SU-DHL-6 (cell line): ENCODE results near the gene SH3GL2.

Source experiments
- H2AFZ ChIP-seq: fragments of 200-600 bp; sonication (generic); 2 replicates; pipeline ENCODE4 v1.6.1; 2014; ENCODE audit warnings: low read depth, mild to moderate bottlenecking, moderate library complexity, mixed read lengths, antibody characterized with exemption, low read length; ENCODE audit not compliant: severe bottlenecking
- H3F3A ChIP-seq: fragments of 200-600 bp; shearing (Covaris generic); 2 replicates; pipeline ENCODE4 v1.6.0; 2016; ENCODE audit warnings: antibody characterized with exemption, mild to moderate bottlenecking; ENCODE audit not compliant: insufficient read depth
- H3K27ac ChIP-seq: fragments of 200-600 bp; sonication (generic); 2 replicates; pipeline ENCODE4 v1.5.1; 2016; ENCODE audit warnings: low read depth, mild to moderate bottlenecking, low read length, moderate library complexity, mixed read lengths
- H3K27me3 ChIP-seq: fragments of 200-600 bp; sonication (generic), shearing (Covaris generic); 2 replicates; pipeline ENCODE4 v1.6.0; 2014; ENCODE audit warnings: mild to moderate bottlenecking, low read length
- H3K36me3 ChIP-seq: fragments of 200-600 bp; sonication (generic); 2 replicates; pipeline ENCODE4 v1.6.1; 2014; ENCODE audit warnings: mild to moderate bottlenecking, low read length, mixed read lengths
- H3K4me2 ChIP-seq: fragments of 300-600, 200-600 bp; shearing (Covaris generic), sonication (generic); 2 replicates; pipeline ENCODE4 v1.6.0; 2014; ENCODE audit warnings: low read length, low read depth, mild to moderate bottlenecking; ENCODE audit not compliant: poor library complexity, severe bottlenecking
- H3K4me3 ChIP-seq: fragments of 200-600 bp; sonication (generic); 2 replicates; pipeline ENCODE4 v1.5.1; 2014; ENCODE audit warnings: antibody characterized with exemption, low read length, mild to moderate bottlenecking, mixed read lengths; ENCODE audit not compliant: insufficient read depth, poor library complexity, severe bottlenecking
- H3K79me2 ChIP-seq: fragments of 200-600 bp; sonication (generic); 2 replicates; pipeline ENCODE4 v1.6.1; 2014; ENCODE audit warnings: mild to moderate bottlenecking, low read length, moderate library complexity; ENCODE audit not compliant: insufficient read depth
- H3K9ac ChIP-seq: fragments of 200-600 bp; sonication (generic); 2 replicates; pipeline ENCODE4 v1.7.0; 2014; ENCODE audit warnings: mild to moderate bottlenecking, low read length
- H3K9me2 ChIP-seq: fragments of 200-600 bp; sonication (generic); replicated peaks from 2 replicates; pipeline ENCODE4 v1.6.1; 2014; ENCODE audit warnings: low read length; ENCODE audit not compliant: insufficient read depth
- H3K9me3 ChIP-seq: fragments of 200-600 bp; sonication (generic); 2 replicates; pipeline ENCODE4 v1.6.1; 2014; ENCODE audit warnings: low read length, mixed read lengths; ENCODE audit not compliant: insufficient read depth
- H4K20me1 ChIP-seq: fragments of 200-600 bp; sonication (generic); 2 replicates; pipeline ENCODE4 v1.6.1; 2014; ENCODE audit warnings: low read depth, mild to moderate bottlenecking, antibody characterized with exemption, low read length, moderate library complexity, mixed read lengths
- CTCF ChIP-seq: fragments of 200-600 bp; sonication (generic); IDR thresholded peaks from one replicate; pipeline ENCODE4 v1.5.1; 2017; ENCODE audit warnings: antibody characterized with exemption, mild to moderate bottlenecking, low read length, moderate library complexity; ENCODE audit not compliant: insufficient read depth, poor library complexity, severe bottlenecking
- EZH2phosphoT487 ChIP-seq: fragments of 200-600 bp; sonication (generic), shearing (Covaris generic); conservative IDR thresholded peaks from 2 replicates; pipeline ENCODE4 v1.6.1; 2018; ENCODE audit warnings: mild to moderate bottlenecking, antibody characterized with exemption, low read length, moderate library complexity, mixed read lengths

The SH3GL2 gene

GRCh38 chr9:17795744-17796143 is 216.9 kb downstream of the SH3GL2 start:
- no peaks in the 10 kb centered on the region for H3K9me3 ChIP-seq
- no peak overlapping the region for H3K27ac ChIP-seq
- H3K4me3 ChIP-seq = no peak overlapping the region
- H3K9me2 ChIP-seq = no peaks in the 10 kb centered on the region
- H2AFZ ChIP-seq = no peak overlapping the region
- H3K4me2 ChIP-seq = no peak overlapping the region
- TF ChIP-seq CTCF (no peak), EZH2phosphoT487 (no peak)
- no peaks in the 10 kb centered on the region for H3K27me3 ChIP-seq
- H3K9ac ChIP-seq = no peak overlapping the region
- no peaks in the 10 kb centered on the region for H3K79me2 ChIP-seq
- H3K36me3 ChIP-seq = no peaks in the 10 kb centered on the region
- H3F3A ChIP-seq = no peaks in the 10 kb centered on the region
- H4K20me1 ChIP-seq = no peaks in the 10 kb centered on the region

- Histone ChIP-seq H3K79me2 (no peaks in the 10 kb centered on the region), H2AFZ (no peak overlapping the region), H3K9me3 (no peaks in the 10 kb centered on the region)
These were observed 220.5 kb downstream of the SH3GL2 start for GRCh38 chr9:17799369-17799768.

GRCh38 chr9:17800418-17800817 is 221.6 kb downstream of the SH3GL2 start:
- no peaks in the 10 kb centered on the region for H3K36me3 ChIP-seq
- no peaks in the 10 kb centered on the region for H3K9me2 ChIP-seq
- no peak overlapping the region for H3K4me3 ChIP-seq
- no peaks in the 10 kb centered on the region for H4K20me1 ChIP-seq
- H3K27ac ChIP-seq = no peak overlapping the region
- H3F3A ChIP-seq = no peaks in the 10 kb centered on the region
- no peaks in the 10 kb centered on the region for H3K9me3 ChIP-seq
- H3K27me3 ChIP-seq = no peaks in the 10 kb centered on the region
- no peak overlapping the region for H3K9ac ChIP-seq
- TF ChIP-seq CTCF (no peak), EZH2phosphoT487 (no peak)
- no peak overlapping the region for H2AFZ ChIP-seq
- no peaks in the 10 kb centered on the region for H3K79me2 ChIP-seq
- H3K4me2 ChIP-seq = no peak overlapping the region

More at GRCh38 chr9:17799369-17799768, 220.5 kb downstream of the SH3GL2 start:
- Histone ChIP-seq H3K9ac (no peak overlapping the region), H3K9me2 (no peaks in the 10 kb centered on the region), H3K36me3 (no peaks in the 10 kb centered on the region), H3K4me2 (no peak overlapping the region), H4K20me1 (no peaks in the 10 kb centered on the region), H3F3A (no peaks in the 10 kb centered on the region), H3K27ac (no peak overlapping the region), H3K4me3 (no peak overlapping the region), H3K27me3 (no peaks in the 10 kb centered on the region)
- TF ChIP-seq EZH2phosphoT487 = no peak
- TF ChIP-seq CTCF = no peak
